HUES64 (cell line): Measurements from ENCODE around the gene KLHL26.

ENCODE experiments used
- H3K27ac ChIP-seq: 2 replicates; pipeline ENCODE4 v1.7.0; 2013; ENCODE audit warnings: low read depth, low read length, inconsistent platforms
- H3K27me3 ChIP-seq: 2 replicates; pipeline ENCODE4 v1.6.1; 2013; ENCODE audit warnings: mild to moderate bottlenecking, low read length; ENCODE audit not compliant: insufficient read depth
- H3K36me3 ChIP-seq: 2 replicates; pipeline ENCODE4 v1.6.1; 2013; ENCODE audit warnings: mild to moderate bottlenecking, low read length; ENCODE audit not compliant: insufficient read depth
- H3K4me1 ChIP-seq: 2 replicates; pipeline ENCODE4 v1.6.1; 2013; ENCODE audit warnings: mild to moderate bottlenecking, low read length, moderate library complexity; ENCODE audit not compliant: insufficient read depth
- H3K4me3 ChIP-seq: 2 replicates; pipeline ENCODE4 v1.5.1; 2013; ENCODE audit warnings: mild to moderate bottlenecking, low read length, moderate library complexity
- H3K9ac ChIP-seq: 2 replicates; pipeline ENCODE4 v1.6.1; 2013; ENCODE audit warnings: mild to moderate bottlenecking, low read depth, low read length
- H3K9me3 ChIP-seq: 2 replicates; pipeline ENCODE4 v1.6.1; 2013; ENCODE audit warnings: low read depth, low read length; ENCODE audit not compliant: insufficient read depth
- WGBS: fragments of 150-250, 120-280 bp; methylation state at CpG from one replicate; pipeline ENCODE4 v1.1.7; 2013; ENCODE audit warnings: missing lambda C conversion rate; 5-methylcytosine and 5-hydroxymethylcytosine counted together

The KLHL26 gene

DNA sequence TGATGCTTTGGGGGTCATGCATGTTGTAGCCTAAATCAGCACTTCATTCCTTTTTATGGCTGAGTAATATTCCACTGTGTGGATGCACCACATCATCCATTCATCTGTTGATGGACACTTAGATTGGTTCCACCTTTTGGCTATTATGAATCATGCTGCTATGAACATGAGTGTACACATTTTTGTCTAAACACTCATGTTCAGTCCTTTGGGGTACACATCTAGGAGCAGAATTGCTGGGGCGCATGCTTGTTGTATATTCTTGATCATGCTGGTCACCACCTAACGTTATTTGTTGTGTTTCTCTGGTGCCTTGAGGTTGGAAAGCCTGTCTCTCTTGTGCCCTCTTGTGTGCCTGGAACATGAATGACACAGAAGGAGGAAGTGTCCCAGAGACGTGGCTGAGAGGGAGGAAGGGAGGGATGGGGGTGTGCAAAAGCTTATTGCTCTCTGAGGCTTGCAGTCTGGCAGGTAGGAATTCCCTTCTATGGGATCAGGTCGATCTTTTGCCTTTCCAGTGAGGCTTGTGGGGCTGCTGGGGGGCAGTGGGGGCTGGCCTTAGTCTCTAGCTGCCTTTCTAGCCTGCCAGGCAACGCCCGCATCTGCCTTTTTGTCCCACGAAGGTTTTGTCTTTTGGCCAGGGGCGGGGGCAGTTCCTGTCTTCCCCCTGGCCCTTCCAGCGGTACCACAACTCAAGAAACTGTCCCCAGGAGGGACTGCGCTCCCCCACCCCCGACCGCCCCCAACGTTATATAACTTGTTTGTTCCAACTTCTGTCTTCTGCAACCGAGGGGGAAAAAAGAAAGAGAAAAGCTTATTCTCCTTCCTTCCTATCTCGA lies 7.6 kb downstream of the KLHL26 start:
- peaks cover 10% of the 10 kb centered on the region; the same call in 1 of the 2 replicates for H3K4me1 ChIP-seq
- 80% methylated on average over 15 of the region's 15 CpGs for WGBS
- H3K27me3 ChIP-seq = no peaks in the 10 kb centered on the region
- no peaks in the 10 kb centered on the region for H3K36me3 ChIP-seq
- no peak overlapping the region for H3K27ac ChIP-seq
- H3K9me3 ChIP-seq = no peaks in the 10 kb centered on the region
- H3K4me3 ChIP-seq = no peak overlapping the region
- no peak overlapping the region for H3K9ac ChIP-seq

DNA sequence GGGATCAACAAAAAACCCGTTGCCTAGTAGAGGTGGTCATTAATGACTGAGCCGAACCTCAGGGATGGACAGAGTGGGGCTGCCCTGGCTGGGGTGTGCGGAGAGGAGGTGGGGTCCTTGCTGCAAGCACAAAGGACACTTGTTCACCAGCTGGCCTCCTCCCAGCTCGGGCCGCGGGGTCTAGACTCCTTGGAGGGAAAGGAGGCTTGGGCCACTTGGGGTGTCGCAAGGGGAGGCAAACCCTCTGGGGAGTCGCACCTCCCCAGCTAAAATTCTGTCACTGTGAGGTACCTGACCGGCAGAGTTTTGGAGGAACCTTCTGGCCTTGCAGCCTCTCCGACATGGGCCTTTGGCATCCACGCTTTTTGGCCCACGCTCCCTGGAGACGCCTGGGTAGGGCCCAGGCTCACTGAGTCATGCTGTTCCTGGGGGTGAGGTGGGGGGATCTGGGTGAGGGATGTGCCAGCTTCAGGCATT lies 8.2 kb downstream of the KLHL26 start:
- Histone ChIP-seq H3K9me3 (no peaks in the 10 kb centered on the region), H3K9ac (no peak overlapping the region), H3K27me3 (no peaks in the 10 kb centered on the region), H3K4me3 (no peak overlapping the region), H3K4me1 (peaks cover 12% of the 10 kb centered on the region; the same call in 1 of the 2 replicates), H3K27ac (no peak overlapping the region), H3K36me3 (no peaks in the 10 kb centered on the region)
- 88% methylated on average over 13 of the region's 13 CpGs for WGBS

DNA sequence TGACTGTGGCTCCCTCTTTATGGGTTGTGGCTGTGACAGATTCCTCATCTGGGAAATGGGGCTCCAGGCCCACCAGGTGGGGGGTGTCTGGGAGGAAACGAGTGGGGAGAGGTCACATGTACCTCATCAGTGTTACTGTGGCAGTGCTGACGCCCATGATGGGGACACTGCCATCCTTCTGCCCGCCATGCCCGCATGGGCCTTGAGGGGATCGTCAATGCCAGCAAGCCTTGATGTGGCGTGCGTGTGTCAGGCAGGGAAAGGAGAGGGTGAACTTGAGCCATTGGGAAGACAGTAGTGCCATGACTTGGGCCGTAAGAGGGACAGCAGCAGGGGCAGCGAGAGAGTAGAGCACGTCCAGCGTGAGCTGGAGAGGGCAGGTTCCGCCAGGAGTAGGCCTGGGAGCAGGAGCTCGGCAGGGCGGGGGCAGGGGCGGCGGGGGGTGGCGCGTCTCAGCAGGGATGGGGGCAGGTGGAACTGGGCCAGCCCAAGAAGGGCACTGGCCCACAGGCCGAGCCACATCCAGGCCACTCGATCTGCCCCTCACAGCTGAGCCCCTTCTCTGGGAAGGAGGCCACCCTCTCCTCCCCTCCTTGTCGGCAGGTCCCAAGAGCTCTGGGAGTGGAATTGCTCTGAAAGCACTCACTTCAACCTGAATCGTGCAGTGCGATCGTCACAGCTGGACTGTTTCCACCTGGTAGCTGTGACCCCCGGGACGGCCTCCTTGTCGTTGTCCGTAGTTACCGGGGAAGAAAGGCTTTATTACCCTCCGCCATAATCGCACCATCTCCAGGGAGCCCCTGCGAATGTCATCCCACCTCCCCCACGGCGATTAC lies 9.9 kb downstream of the KLHL26 start:
- Histone ChIP-seq H3K9ac (no peak overlapping the region), H3K4me3 (no peak overlapping the region), H3K4me1 (peaks cover 17% of the 10 kb centered on the region), H3K27me3 (no peaks in the 10 kb centered on the region), H3K9me3 (no peaks in the 10 kb centered on the region), H3K36me3 (no peaks in the 10 kb centered on the region), H3K27ac (no peak overlapping the region)
- whole genome bisulfite sequencing = 80% methylated on average over 34 of the region's 34 CpGs

DNA sequence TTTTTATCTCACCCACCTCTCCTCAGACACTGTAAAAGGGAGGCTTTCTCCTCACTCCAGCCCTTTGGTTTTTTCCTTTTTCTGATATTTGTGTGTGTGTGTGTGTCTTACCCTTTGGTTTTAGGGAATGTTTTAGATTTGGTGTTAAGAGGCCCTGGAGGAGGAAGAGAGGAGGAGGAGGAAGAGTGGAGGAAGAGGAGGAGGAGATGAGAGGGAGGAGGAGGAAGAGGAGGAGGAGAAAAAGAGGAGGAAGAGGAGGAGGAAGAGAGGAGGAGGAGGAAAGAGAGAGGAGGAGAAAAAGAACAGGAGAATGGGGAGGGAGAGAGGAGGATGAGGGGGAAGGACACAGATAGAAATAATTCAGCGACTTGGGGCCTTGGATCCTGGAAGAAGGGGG lies 10.5 kb downstream of the KLHL26 start:
- H3K4me1 ChIP-seq = peaks cover 17% of the 10 kb centered on the region
- WGBS = 95% methylated on average over 1 of the region's 1 CpG
- no peak overlapping the region for H3K27ac ChIP-seq
- H3K9ac ChIP-seq = no peak overlapping the region
- H3K4me3 ChIP-seq = no peak overlapping the region
- H3K9me3 ChIP-seq = no peaks in the 10 kb centered on the region
- no peaks in the 10 kb centered on the region for H3K36me3 ChIP-seq
- H3K27me3 ChIP-seq = no peaks in the 10 kb centered on the region

DNA sequence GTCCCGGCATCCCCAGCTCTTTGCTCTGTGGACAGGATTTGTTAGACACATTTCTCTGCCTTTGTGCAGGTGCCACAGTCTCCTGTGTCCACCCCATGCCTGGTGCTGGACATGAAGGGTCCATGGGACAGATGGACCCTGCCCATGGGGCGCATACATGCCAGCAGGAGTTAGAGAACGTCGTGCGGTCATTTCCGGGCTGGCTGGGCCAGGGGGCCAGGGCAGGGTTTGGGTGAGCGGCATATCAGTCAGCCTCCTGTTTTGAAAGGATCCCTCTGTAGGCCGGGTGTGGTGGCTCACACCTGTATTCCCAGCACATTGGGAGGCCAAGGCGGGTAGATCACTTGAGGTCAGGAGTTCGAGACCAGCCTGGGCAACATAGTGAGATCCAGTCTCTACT lies 11.0 kb downstream of the KLHL26 start:
- WGBS = 95% methylated on average over 10 of the region's 10 CpGs
- Histone ChIP-seq H3K9me3 (no peaks in the 10 kb centered on the region), H3K27me3 (no peaks in the 10 kb centered on the region), H3K4me1 (peaks cover 17% of the 10 kb centered on the region), H3K36me3 (no peaks in the 10 kb centered on the region), H3K4me3 (no peak overlapping the region), H3K9ac (no peak overlapping the region), H3K27ac (no peak overlapping the region)

DNA sequence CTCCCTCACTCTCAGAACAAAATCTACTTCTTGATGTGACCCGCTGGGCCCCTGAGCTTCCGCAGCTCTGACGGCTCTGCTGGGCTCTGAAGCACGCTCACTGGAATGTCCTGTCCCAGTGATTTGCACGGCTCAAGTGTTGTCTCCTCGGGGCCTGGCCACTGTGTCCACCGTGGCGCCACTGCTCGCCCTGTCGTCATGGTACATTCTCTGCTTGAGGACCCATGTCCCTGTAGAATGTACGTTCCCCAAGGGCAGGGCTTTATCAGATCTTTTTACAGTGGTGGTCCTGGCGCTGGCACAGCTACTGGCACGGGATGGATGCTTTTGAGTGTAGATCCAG lies 12.1 kb downstream of the KLHL26 start:
- Histone ChIP-seq H3K4me3 (no peak overlapping the region), H3K9me3 (no peaks in the 10 kb centered on the region), H3K27me3 (no peaks in the 10 kb centered on the region), H3K9ac (no peak overlapping the region), H3K36me3 (no peaks in the 10 kb centered on the region), H3K4me1 (peaks cover 17% of the 10 kb centered on the region), H3K27ac (no peak overlapping the region)
- WGBS = 69% methylated on average over 13 of the region's 13 CpGs

DNA sequence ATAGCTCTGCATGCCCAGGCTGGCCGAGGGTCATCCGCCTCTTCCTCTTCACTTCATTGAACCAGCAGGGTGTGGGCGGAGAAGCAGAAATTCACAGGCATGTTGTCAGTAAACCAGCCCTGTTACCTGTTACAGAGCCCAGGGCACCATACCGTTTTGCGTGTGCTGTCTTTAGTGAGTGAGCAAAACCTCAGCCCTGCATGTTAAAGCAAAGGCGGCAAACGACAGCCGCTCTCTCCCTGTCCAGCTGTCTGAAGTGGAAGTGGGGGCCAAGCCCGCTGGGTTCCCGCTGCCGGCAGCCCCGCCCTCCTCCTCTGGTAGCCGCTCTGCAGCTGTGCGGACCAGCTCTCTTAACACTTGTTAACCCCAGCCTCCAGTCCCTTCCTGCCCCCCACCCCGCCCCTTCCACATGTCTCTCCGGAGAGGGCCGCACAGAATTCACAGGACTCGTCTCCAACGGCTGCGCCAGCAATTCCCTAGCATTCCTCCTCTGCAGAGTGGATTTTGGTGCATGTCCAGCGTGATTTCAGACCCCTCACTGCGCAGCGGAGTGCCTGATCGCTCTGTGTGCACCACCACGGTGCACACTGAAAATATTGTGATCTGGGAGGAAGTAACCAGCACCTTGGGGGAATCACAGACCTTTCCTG lies 12.7 kb downstream of the KLHL26 start:
- 28% methylated on average over 25 of the region's 25 CpGs for WGBS
- Histone ChIP-seq H3K36me3 (no peaks in the 10 kb centered on the region), H3K9ac (0 out of 2 replicates have a peak overlapping the region, but pooled peaks have one; percentile 53), H3K27me3 (no peaks in the 10 kb centered on the region), H3K4me3 (no peak overlapping the region), H3K27ac (peak overlapping the region; percentile 65; the same call in 1 of the 2 replicates), H3K9me3 (no peaks in the 10 kb centered on the region), H3K4me1 (peaks cover 14% of the 10 kb centered on the region)

DNA sequence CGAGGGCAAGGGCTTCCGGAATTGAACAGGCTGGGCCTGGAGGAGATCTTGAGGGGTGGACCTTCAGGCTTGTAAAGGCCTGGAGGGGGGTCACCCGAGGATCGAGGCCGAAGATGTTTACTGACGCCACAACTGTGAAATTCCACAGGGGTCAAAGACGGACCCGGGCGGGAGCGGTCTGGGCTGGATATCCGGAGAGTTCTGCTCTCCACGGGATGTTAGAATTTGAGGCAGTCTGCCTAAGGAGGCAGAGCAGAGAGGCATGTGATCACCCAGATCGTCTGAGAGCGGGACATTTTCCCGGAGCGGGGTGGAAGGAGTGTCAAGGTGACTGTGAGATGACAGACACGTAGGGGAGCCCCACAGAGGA lies 13.2 kb downstream of the KLHL26 start:
- no peaks in the 10 kb centered on the region for H3K27me3 ChIP-seq
- H3K4me1 ChIP-seq = peaks cover 13% of the 10 kb centered on the region
- 0 out of 2 replicates have a peak overlapping the region, but pooled peaks have one; percentile 53 for H3K9ac ChIP-seq
- no peak overlapping the region for H3K4me3 ChIP-seq
- no peaks in the 10 kb centered on the region for H3K9me3 ChIP-seq
- H3K27ac ChIP-seq = peak overlapping the region; percentile 65; the same call in 1 of the 2 replicates
- WGBS = 25% methylated on average over 17 of the region's 17 CpGs
- H3K36me3 ChIP-seq = no peaks in the 10 kb centered on the region

DNA sequence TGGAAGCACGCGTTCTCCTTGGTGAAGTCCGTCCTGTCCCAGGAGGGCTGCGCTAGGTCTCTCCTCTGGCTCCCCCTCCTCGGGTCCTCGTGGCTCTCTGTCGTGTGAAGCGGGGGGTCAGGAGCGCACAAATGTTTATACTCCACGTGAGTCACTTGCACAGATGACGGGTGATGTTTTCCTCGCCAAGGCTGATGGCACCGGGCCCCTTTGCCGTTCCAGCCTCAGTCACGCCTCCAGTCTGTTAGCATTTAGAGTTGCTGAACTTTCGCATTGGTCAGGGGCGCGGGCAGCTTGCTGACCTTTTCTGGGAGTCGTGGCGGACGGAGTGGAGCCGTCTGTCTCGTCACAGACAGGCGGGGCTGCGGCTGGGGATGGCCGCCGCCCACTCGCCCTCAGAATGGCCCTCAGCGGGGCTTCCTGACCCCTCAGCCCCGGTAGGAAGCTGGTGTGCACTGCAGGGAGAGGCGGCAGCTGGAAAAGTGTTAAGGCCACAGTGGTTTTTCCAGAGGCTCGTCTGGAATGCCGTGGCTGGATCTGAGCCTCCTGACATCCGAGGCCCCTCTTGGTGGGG lies 13.7 kb downstream of the KLHL26 start:
- H3K4me3 ChIP-seq = no peak overlapping the region
- peaks cover 13% of the 10 kb centered on the region for H3K4me1 ChIP-seq
- H3K9ac ChIP-seq = no peak overlapping the region
- 47% methylated on average over 34 of the region's 34 CpGs for WGBS
- H3K9me3 ChIP-seq = no peaks in the 10 kb centered on the region
- H3K27ac ChIP-seq = no peak overlapping the region; the same call in 1 of the 2 replicates
- H3K27me3 ChIP-seq = no peaks in the 10 kb centered on the region
- H3K36me3 ChIP-seq = no peaks in the 10 kb centered on the region

DNA sequence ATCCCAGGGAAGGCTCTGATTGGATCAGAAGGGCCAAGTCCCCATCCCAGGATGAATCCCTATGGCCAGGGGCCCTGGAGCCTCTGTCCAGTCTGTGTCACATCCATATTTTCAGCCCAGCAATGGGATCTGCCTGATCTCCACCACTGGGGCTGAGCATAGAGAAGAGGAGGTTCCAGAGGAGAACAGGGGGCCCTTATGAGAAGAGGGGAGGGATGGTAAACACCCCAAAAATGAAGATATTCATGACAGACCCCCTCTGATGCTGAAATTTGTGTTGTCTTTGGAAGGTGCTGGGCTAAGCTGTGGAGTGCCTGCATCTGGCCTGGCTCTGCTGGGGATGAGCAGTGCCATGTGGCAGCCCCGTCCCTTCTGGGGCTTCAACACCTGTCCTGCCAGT lies 14.5 kb downstream of the KLHL26 start:
- Histone ChIP-seq H3K27ac (no peak overlapping the region), H3K27me3 (no peaks in the 10 kb centered on the region), H3K4me3 (no peak overlapping the region), H3K9ac (no peak overlapping the region), H3K36me3 (no peaks in the 10 kb centered on the region), H3K9me3 (no peaks in the 10 kb centered on the region), H3K4me1 (peaks cover 13% of the 10 kb centered on the region)
- WGBS = 96% methylated on average over 1 of the region's 1 CpG
